H1 (cell line): Measurements from ENCODE around the gene SPDEF. TPM values are rescaled to one million over a fixed set of nuclear protein-coding genes. Genes with fewer than 3 reads are reported as not detected.

Experiments used
- CTCF ChIA-PET: fragments of 300-600 bp; sonication (Branson Sonifier 250); formaldehyde crosslinking; loops from one replicate; lab custom pipeline; 2021; ENCODE audit not compliant: partially characterized antibody; lab: Charles Lee
- POLR2A ChIA-PET: fragments of 300-600 bp; sonication (Branson Sonifier 250); formaldehyde crosslinking; loops from one replicate; lab custom pipeline; 2021; ENCODE audit warnings: inconsistent platforms; ENCODE audit not compliant: partially characterized antibody; lab: Charles Lee
- DNase-seq, 2 experiments: peaks; one replicate each; pipeline versions ENCODE4 v3.0.0 to v3.0.0-alpha.2; 2010 to 2022; ENCODE audit warnings: low spot score in 2 of 2, low read depth in 1 of 2, mixed read lengths in 1 of 2
- FAIRE-seq: peaks from 2 replicates; lab custom pipeline; 2011; peaks lifted over from hg19 to GRCh38; lab: Jason Lieb, UNC
- H2AFZ ChIP-seq: 2 replicates; pipeline ENCODE4 v1.8.1; 2012; ENCODE audit warnings: low read length, inconsistent platforms
- H2AK5ac ChIP-seq: 2 replicates; pipeline ENCODE4 v1.6.1; 2013; ENCODE audit warnings: low read depth, low read length
- H2BK120ac ChIP-seq: replicated peaks from 2 replicates; pipeline ENCODE3; 2013; ENCODE audit warnings: low read depth, low read length, inconsistent platforms
- H2BK12ac ChIP-seq: 2 replicates; pipeline ENCODE4 v1.6.1; 2013; ENCODE audit warnings: low read depth, low read length
- H2BK15ac ChIP-seq: 2 replicates; pipeline ENCODE4 v1.6.1; 2013; ENCODE audit warnings: low read length
- H2BK20ac ChIP-seq: 2 replicates; pipeline ENCODE4 v1.6.1; 2013; ENCODE audit warnings: low read length
- H2BK5ac ChIP-seq: 2 replicates; pipeline ENCODE4 v1.6.1; 2013; ENCODE audit warnings: low read depth, low read length
- H3K14ac ChIP-seq: 2 replicates; pipeline ENCODE4 v1.6.1; 2013; ENCODE audit warnings: inconsistent platforms; ENCODE audit not compliant: insufficient read length
- H3K18ac ChIP-seq: 2 replicates; pipeline ENCODE4 v1.6.1; 2013; ENCODE audit warnings: low read length; ENCODE audit errors: extremely low read depth
- H3K23ac ChIP-seq: 2 replicates; pipeline ENCODE4 v1.6.1; 2013; ENCODE audit warnings: inconsistent platforms; ENCODE audit not compliant: insufficient read length
- H3K23me2 ChIP-seq: 2 replicates; pipeline ENCODE4 v1.6.1; 2013; ENCODE audit warnings: low read depth, low read length
- H3K27ac ChIP-seq: 2 replicates; pipeline ENCODE4 v1.6.1; 2011; ENCODE audit warnings: low read depth, low read length, inconsistent platforms
- H3K27me3 ChIP-seq, 4 experiments: replicated peaks in 1 of 4; 1 replicate in 1 of 4; 2 replicates in 3 of 4; pipeline versions ENCODE4 v1.6.1 to v1.8.1; 2011 to 2013; ENCODE audit warnings: low read length in 3 of 4, mild to moderate bottlenecking in 3 of 4, inconsistent platforms in 2 of 4, mixed read lengths in 2 of 4, moderate library complexity in 1 of 4; ENCODE audit not compliant: control insufficient read depth in 3 of 4, insufficient read depth in 3 of 4; ENCODE audit errors: extremely low read depth in 1 of 4
- H3K36me3 ChIP-seq, 4 experiments: 2 replicates each; pipeline versions ENCODE4 v1.6.1 to v1.8.1; 2011 to 2013; ENCODE audit warnings: mild to moderate bottlenecking in 4 of 4, low read length in 3 of 4, moderate library complexity in 2 of 4, control low read depth in 1 of 4, inconsistent platforms in 1 of 4; ENCODE audit not compliant: insufficient read depth in 4 of 4, control insufficient read depth in 2 of 4
- H3K4ac ChIP-seq: replicated peaks from 2 replicates; pipeline ENCODE3; 2013; ENCODE audit warnings: low read length, low read depth, mixed read lengths, inconsistent platforms; ENCODE audit not compliant: insufficient read length
- H3K4me1 ChIP-seq, 4 experiments: replicated peaks in 1 of 4; 1 replicate in 1 of 4; 2 replicates in 3 of 4; pipeline versions ENCODE4 v1.6.1 to v1.8.1; 2011 to 2013; ENCODE audit warnings: low read length in 3 of 4, inconsistent platforms in 2 of 4, mixed read lengths in 1 of 4; ENCODE audit not compliant: insufficient read depth in 4 of 4, control insufficient read depth in 3 of 4
- H3K4me2 ChIP-seq, 2 experiments: 2 replicates each; pipeline versions ENCODE4 v1.6.1 to v1.8.1; 2011 to 2013; ENCODE audit warnings: low read depth in 2 of 2, low read length in 2 of 2, control low read depth in 1 of 2, inconsistent platforms in 1 of 2, mild to moderate bottlenecking in 1 of 2; ENCODE audit not compliant: insufficient read depth in 1 of 2
- H3K4me3 ChIP-seq, 4 experiments: fragments of 200-600, 300-600 bp in 1 of 4; sonication (generic), shearing (Covaris generic), sonication (Bioruptor Twin) in 1 of 4; 2 replicates each; pipeline versions ENCODE4 v1.5.1 to v1.8.1; 2011 to 2016; ENCODE audit warnings: low read length in 4 of 4, low read depth in 3 of 4, control low read depth in 2 of 4, inconsistent platforms in 2 of 4, mild to moderate bottlenecking in 2 of 4, mixed read lengths in 1 of 4, moderate library complexity in 1 of 4; ENCODE audit not compliant: insufficient read depth in 2 of 4; ENCODE audit errors: extremely low read depth in 1 of 4
- H3K56ac ChIP-seq: replicated peaks from 2 replicates; pipeline ENCODE3; 2013; ENCODE audit warnings: low read depth, mild to moderate bottlenecking, mixed read lengths, low read length, inconsistent platforms; ENCODE audit not compliant: insufficient read length
- H3K79me1 ChIP-seq: 2 replicates; pipeline ENCODE4 v1.6.1; 2013; ENCODE audit warnings: low read depth, low read length, control low read depth
- H3K79me2 ChIP-seq, 2 experiments: 2 replicates each; pipeline versions ENCODE4 v1.6.1 to v1.8.1; 2012 to 2013; ENCODE audit warnings: low read length in 2 of 2, mild to moderate bottlenecking in 2 of 2, inconsistent platforms in 1 of 2; ENCODE audit not compliant: insufficient read depth in 2 of 2, control insufficient read depth in 1 of 2
- H3K9ac ChIP-seq, 4 experiments: replicated peaks in 1 of 4; 1 replicate in 1 of 4; 2 replicates in 3 of 4; pipeline versions ENCODE4 v1.6.1 to v1.8.1; 2011 to 2013; ENCODE audit warnings: low read depth in 3 of 4, low read length in 3 of 4, control low read depth in 2 of 4, mild to moderate bottlenecking in 2 of 4, moderate library complexity in 2 of 4, inconsistent platforms in 1 of 4; ENCODE audit errors: extremely low read depth in 1 of 4
- H3K9me3 ChIP-seq, 2 experiments: 2 replicates each; pipeline versions ENCODE4 v1.6.1 to v1.8.1; 2012 to 2013; ENCODE audit warnings: mild to moderate bottlenecking in 2 of 2, moderate library complexity in 2 of 2, control low read depth in 1 of 2, inconsistent platforms in 1 of 2, low read depth in 1 of 2, low read length in 1 of 2, mixed read lengths in 1 of 2; ENCODE audit not compliant: insufficient read depth in 2 of 2
- H4K20me1 ChIP-seq, 2 experiments: replicated peaks in 1 of 2; 2 replicates each; pipeline versions ENCODE3 to v1.8.1; 2011 to 2013; ENCODE audit warnings: inconsistent platforms in 2 of 2, low read length in 2 of 2, mild to moderate bottlenecking in 1 of 2; ENCODE audit not compliant: insufficient read depth in 2 of 2, control insufficient read depth in 1 of 2
- H4K5ac ChIP-seq: 2 replicates; pipeline ENCODE4 v1.6.1; 2013; ENCODE audit warnings: low read length, low read depth, mixed read lengths, inconsistent platforms; ENCODE audit not compliant: insufficient read length
- H4K8ac ChIP-seq: 2 replicates; pipeline ENCODE4 v1.8.0; 2013; ENCODE audit warnings: mild to moderate bottlenecking, moderate library complexity, low read length, inconsistent platforms; ENCODE audit not compliant: insufficient read depth; ENCODE audit errors: extremely low read depth
- H4K91ac ChIP-seq: replicated peaks from 2 replicates; pipeline ENCODE3; 2013; ENCODE audit warnings: low read length, mixed read lengths, inconsistent platforms; ENCODE audit not compliant: insufficient read length
- ATF2 ChIP-seq: IDR thresholded peaks from 2 replicates; pipeline ENCODE4 v1.6.1; 2012; ENCODE audit warnings: low read length, inconsistent platforms
- CHD1 ChIP-seq: IDR thresholded peaks from 2 replicates; pipeline ENCODE4 v1.6.1; 2012; ENCODE audit warnings: low read depth, low read length, improper control_type of control experiment
- TEAD4 ChIP-seq: IDR thresholded peaks from 2 replicates; pipeline ENCODE4 v1.6.1; 2012; ENCODE audit warnings: low read depth, low read length, inconsistent platforms, mixed read lengths
- WGBS, 2 experiments: shearing (Covaris generic) in 1 of 2; methylation state at CpG; one replicate each; pipeline versions ENCODE4 v1.1.6 to v1.1.7; 2013 to 2015; ENCODE audit warnings: low lambda C conversion rate in 2 of 2, mixed read lengths in 2 of 2, inconsistent platforms in 1 of 2, low coverage in 1 of 2, missing lambda C conversion rate in 1 of 2; ENCODE audit not compliant: insufficient replicate concordance in 2 of 2, insufficient coverage in 1 of 2, insufficient read length in 1 of 2; ENCODE audit errors: extremely low coverage in 1 of 2, missing lambda C conversion rate in 1 of 2; 5-methylcytosine and 5-hydroxymethylcytosine counted together
- polyA plus RNA-seq, 7 experiments: library from polyadenylated mRNA; depleted of rRNA in 3 of 7; stranded (reverse) in 5 of 7; unstranded in 2 of 7; fragments of >200 nt in 5 of 7; fragments of 200-250 nt in 2 of 7; gene quantifications; 1 replicate in 5 of 7; 2 replicates in 1 of 7; 4 replicates in 1 of 7; pipeline versions ENCODE4 v1.2.1 to v1.2.3, GENCODE V29; 2011 to 2013; ENCODE audit warnings: missing spikeins in 2 of 7, mixed read lengths in 2 of 7
- total RNA-seq: library from RNA; stranded (reverse); fragmentation: NEBNext Ultra II Directional; extraction: Animal tissue kit (Norgen Biotek cat#: 25700); gene quantifications from 2 replicates; pipeline ENCODE4 v1.2.1, GENCODE V29; 2021

The SPDEF gene
- total and polyA plus RNA-seq, 2 of the 8 experiments (the other 6 are each of a cell fraction or from before 2014, with no cell fraction given), result 0.15 to 0.30 TPM

- Histone ChIP-seq H3K36me3 (no peaks in the 10 kb centered on the region), H3K18ac (no peak overlapping the region), H2BK12ac (no peak overlapping the region), H3K4ac (no peak overlapping the region), H4K8ac (no peak overlapping the region; the same call in 1 of the 2 replicates), H2BK20ac (no peak overlapping the region), H4K20me1 (no peaks in the 10 kb centered on the region), H3K9me3 (no peaks in the 10 kb centered on the region), H3K4me2 (no peak overlapping the region), H3K9ac (no peak overlapping the region), H2AK5ac (no peak overlapping the region), H3K27ac (no peak overlapping the region), H3K23ac (no peak overlapping the region), H3K79me2 (no peaks in the 10 kb centered on the region), H3K79me1 (no peaks in the 10 kb centered on the region), H4K91ac (no peak overlapping the region), H3K14ac (no peak overlapping the region), H2BK15ac (no peak overlapping the region), H2BK5ac (no peak overlapping the region), H3K27me3 (peaks cover 0 to 6% (median 1%) of the 10 kb centered on the region in 4 experiments; a peak in 1 of 7 replicates), H3K4me3 (no peak overlapping the region), H3K23me2 (peaks cover 1% of the 10 kb centered on the region), H3K4me1 (peaks cover 0 to 5% (median 3%) of the 10 kb centered on the region in 4 experiments; a peak in 5 of 7 replicates), H3K56ac (no peak overlapping the region), H2AFZ (no peak overlapping the region), H2BK120ac (no peak overlapping the region), H4K5ac (no peak overlapping the region)
- CTCF ChIA-PET, result interaction anchor here (1.1 to 1.9 kb wide), 4 partner anchors 29 to 90 kb away, joined by 3 to 9 read pairs (median 3); no protein-coding TSS in a partner anchor
- no peak for FAIRE-seq
- no peak for DNase-seq
- TF ChIP-seq TEAD4 (no peak), ATF2 (no peak), CHD1 (no peak)
- 96% methylated on average over 8 of the region's 8 CpGs; no CpG with 5 or more reads in 1 of the 2 experiments for WGBS, 2 experiments
- POLR2A ChIA-PET, result interaction anchor here (1.5 kb wide), 1 partner anchor 8 kb away, joined by 5 read pairs; no protein-coding TSS in a partner anchor
Observed at GRCh38 chr6:34519971-34520644, 36.0 kb downstream of the SPDEF start.
